ENCODE measurements around the gene PNMA1.
"Not testable (repeated sequence)": the region's sequence is repeated elsewhere in the genome, so short reads cannot be mapped to it uniquely, and the experiment has no call there.

PNMA1 gene

DNA sequence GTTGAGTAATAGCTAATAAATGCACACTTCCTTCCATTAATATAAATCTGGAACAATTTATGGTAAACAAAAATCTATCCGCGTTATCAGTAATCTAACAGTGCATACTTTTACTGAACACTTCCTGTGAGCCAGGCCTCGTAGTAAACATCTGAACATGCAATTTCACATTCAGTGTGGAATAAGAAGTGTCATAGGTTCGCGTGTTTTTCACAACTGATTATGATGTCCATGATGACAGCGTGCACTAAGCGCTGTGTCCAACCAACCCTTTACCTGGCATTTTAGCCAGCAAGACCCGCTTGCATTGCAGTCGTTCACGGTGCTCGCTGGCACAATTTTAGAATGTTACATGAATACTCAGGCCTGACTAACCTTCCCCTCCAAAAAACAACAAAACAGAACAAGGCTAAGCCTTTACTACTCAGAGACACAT lies 2.1 kb downstream of the PNMA1 start:
- DNase-seq (ENCODE audit: low read depth, low spot score), result no peak
- H3K4me3 ChIP-seq (ENCODE audit: low read depth, low read length), result peak overlapping the region; percentile 79
- in situ Hi-C loops (cut with HindIII; ENCODE audit: low sequenced_read_pairs), result no loop called here
- TF ChIP-seq, protein P1, sequence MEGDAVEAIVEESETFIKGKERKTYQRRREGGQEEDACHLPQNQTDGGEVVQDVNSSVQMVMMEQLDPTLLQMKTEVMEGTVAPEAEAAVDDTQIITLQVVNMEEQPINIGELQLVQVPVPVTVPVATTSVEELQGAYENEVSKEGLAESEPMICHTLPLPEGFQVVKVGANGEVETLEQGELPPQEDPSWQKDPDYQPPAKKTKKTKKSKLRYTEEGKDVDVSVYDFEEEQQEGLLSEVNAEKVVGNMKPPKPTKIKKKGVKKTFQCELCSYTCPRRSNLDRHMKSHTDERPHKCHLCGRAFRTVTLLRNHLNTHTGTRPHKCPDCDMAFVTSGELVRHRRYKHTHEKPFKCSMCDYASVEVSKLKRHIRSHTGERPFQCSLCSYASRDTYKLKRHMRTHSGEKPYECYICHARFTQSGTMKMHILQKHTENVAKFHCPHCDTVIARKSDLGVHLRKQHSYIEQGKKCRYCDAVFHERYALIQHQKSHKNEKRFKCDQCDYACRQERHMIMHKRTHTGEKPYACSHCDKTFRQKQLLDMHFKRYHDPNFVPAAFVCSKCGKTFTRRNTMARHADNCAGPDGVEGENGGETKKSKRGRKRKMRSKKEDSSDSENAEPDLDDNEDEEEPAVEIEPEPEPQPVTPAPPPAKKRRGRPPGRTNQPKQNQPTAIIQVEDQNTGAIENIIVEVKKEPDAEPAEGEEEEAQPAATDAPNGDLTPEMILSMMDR (IDR thresholded peaks at IDR 0.05; ENCODE audit: low read depth, low read length), result no peak

DNA sequence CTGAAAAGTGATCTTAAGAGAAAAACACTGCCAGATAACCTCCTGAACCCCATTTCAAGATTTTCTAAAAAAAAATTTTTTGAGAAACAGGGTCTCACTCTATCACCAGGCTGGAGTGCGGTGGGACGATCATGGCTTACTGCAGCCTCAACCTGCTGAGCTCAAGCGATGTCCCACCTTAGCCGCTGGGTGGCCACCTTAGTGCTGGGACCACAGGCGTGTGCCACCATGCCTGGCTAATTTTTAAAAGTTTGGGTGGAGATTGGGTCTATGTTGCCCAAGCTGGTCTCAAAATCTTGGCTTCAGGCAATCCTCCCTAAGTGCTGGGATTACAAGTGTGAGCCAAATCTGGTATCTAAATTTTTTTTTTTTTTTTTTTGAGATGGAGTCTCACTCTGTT lies 3.4 kb downstream of the PNMA1 start:
- DNase-seq (ENCODE audit: low read depth, low spot score), result no peak
- H3K4me3 ChIP-seq (ENCODE audit: low read depth, low read length), result no peak overlapping the region
- in situ Hi-C loops (cut with HindIII; ENCODE audit: low sequenced_read_pairs), result no loop called here
- TF ChIP-seq, protein P1 (IDR thresholded peaks at IDR 0.05; ENCODE audit: low read depth, low read length), result no peak

DNA sequence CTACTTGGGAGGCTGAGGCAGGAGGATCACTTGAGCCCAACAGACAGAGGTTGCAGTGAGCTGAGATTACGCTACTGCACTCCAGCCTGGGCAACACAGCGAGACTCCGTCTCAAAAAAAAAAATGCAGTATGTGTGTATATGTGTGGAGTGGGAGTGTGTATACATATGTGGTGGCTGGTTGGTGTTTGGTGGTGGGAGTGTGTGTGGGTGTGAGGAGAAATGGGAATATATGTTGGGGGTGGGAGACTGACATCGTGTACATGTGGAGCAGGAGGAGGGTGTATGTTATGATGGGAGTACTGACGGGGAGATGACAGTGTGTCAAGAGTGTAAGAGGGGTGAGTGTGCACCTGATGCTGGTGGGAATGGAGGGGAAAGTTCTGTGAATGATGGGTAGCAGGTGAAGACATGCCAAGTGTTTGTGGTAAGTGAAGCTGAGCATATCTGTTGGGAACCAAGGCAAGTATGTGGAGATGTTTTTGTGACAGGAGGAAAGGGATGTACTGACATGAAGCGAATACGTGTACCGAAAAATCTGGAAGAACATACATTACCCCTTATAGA lies 4.2 kb downstream of the PNMA1 start:
- H3K4me3 ChIP-seq (ENCODE audit: low read depth, low read length), result no peak overlapping the region
- DNase-seq (ENCODE audit: low read depth, low spot score), result no peak
- in situ Hi-C loops (cut with HindIII; ENCODE audit: low sequenced_read_pairs), result no loop called here
- TF ChIP-seq, protein P1 (IDR thresholded peaks at IDR 0.05; ENCODE audit: low read depth, low read length), result no peak

DNA sequence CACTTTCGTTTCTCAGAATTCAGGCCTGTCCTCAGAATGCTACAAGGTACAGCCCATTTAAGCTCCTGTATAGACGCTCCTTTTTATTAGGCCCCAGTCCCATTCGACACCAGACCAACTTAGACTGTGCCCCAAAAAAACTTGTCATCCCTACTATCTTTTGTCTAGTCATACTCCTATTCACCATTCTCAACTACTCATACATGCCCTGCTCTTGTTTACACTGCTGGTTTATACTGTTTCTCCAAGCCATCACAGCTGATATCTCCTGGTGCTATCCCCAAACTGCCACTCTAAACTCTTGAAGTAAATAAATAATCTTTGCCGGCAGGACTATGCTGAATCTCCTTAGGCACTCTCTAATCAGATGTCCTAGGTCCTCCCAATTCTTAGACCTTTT lies 6.1 kb downstream of the PNMA1 start:
- in situ Hi-C loops (cut with HindIII; ENCODE audit: low sequenced_read_pairs); H3K4me3 ChIP-seq (ENCODE audit: low read depth, low read length); DNase-seq (ENCODE audit: low read depth, low spot score): not testable (repeated sequence)

DNA sequence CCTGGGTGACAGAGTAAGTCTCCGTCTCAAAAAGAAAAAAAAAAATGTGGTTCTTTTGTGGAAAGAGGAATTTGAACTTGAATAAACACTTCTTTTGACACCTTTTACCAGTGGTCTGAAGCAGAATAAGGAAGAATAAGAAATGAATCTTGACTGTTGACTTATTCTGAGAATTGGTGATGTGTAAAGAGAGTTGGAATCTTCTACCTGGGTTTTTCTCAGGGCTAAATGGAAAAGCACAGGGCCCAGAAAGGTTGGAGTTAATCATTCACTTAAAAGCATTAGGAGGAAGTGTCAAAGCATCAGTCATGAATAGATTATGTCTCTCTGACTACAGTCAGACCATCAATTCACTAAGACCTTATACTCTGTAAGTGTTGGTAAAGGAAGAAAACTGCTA lies 13.9 kb downstream of the PNMA1 start:
- no peak overlapping the region for H3K4me3 ChIP-seq (ENCODE audit: low read depth, low read length)
- DNase-seq (ENCODE audit: low read depth, low spot score), result no peak
- TF ChIP-seq, protein P1 (IDR thresholded peaks at IDR 0.05; ENCODE audit: low read depth, low read length), result no peak
- in situ Hi-C loops (cut with HindIII; ENCODE audit: low sequenced_read_pairs), result no loop called here

DNA sequence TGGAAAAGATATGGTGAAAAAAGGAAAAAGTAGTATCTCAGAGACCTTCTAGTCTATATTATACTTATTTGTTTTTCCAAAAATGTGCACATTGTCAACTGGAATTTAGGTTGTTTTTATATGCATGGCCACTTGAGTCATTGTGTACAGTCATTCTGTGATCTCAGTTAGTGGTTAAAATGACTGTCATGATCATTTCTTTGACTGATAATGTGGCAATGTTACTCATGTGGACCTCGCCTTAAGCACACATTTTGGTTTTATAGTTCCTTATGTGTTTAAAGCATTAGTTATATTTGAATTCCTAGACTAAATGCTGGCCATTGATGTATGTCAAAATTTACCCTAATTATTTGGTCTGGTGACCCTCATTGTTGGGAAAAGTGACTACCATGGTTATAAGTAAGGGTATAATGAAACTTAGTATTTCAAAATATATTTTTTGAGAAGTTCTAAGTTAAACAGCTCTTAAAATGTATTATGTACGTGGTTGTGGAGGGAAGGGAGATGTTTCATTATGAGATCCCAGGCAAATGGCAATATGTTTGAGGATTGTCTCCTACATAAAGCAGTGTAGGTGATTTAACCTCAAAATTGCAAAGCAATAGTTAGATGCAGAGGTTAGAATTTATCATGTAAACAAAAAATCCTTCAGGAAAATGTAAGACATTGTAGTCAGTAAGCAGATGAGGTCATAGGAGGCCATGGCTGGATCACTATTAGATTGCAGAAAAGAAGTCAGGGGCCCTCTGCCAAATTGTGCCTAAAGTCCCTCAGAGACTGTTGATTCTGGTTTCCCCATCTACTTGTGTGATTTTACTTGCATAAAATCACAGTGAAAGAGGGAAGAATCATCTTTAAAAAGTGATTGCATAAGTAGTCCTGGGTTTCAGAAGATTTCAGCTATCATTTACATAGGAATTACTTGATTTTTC lies 17.5 kb downstream of the PNMA1 start:
- peak; percentile 65 for DNase-seq (ENCODE audit: low read depth, low spot score)
- TF ChIP-seq, protein P1 (IDR thresholded peaks at IDR 0.05; ENCODE audit: low read depth, low read length), result no peak
- in situ Hi-C loops (cut with HindIII; ENCODE audit: low sequenced_read_pairs), result no loop called here
- no peak overlapping the region for H3K4me3 ChIP-seq (ENCODE audit: low read depth, low read length)

DNA sequence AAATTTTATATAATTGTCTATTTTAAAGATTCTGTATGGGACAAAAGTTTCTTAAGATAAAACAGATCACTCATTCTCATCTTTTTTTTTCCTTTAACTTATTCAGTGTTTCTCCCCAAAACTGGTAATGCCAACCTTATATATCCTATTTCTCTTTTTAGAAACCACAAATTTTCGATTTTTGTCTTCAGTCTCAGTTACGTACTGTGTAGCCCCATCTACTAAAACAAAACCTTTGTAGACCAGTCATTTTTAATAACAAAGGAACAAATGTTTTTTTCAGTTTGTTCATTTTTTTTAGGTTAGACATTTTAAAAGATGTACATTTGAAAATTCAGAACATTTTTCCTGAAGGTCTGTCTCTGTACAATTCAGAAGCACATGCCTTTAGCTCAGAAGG lies 18.2 kb downstream of the PNMA1 start:
- TF ChIP-seq, protein P1 (IDR thresholded peaks at IDR 0.05; ENCODE audit: low read depth, low read length), result no peak

More for the DNA sequence above, 18.2 kb downstream of the PNMA1 start:
- in situ Hi-C loops (cut with HindIII; ENCODE audit: low sequenced_read_pairs), result no loop called here
- H3K4me3 ChIP-seq (ENCODE audit: low read depth, low read length), result no peak overlapping the region
- DNase-seq (ENCODE audit: low read depth, low spot score), result no peak

Measured in astrocyte of the spinal cord (primary cell).